Tibial nerve (tissue), 4 donors: ENCODE results near the gene SLC24A3.

Experiments
- EP300 ChIP-seq, 2 donors: sonication (generic); formaldehyde crosslinking; IDR thresholded peaks; one replicate each; pipeline ENCODE4 v1.6.1; 2017; ENCODE audit warnings: antibody characterized with exemption in 2 of 2, mild to moderate bottlenecking in 1 of 2
- POLR2A ChIP-seq, 2 donors: fragments of 450-650 bp; IDR thresholded peaks; one replicate each; pipeline ENCODE4 v1.6.1; 2017; ENCODE audit warnings: antibody characterized with exemption in 2 of 2, mild to moderate bottlenecking in 2 of 2, moderate library complexity in 2 of 2
- TF ChIP-seq, protein P1 (sequence below), 5 experiments: fragments of 200-600 bp in 3 of 5; fragments of 450-650 bp in 2 of 5; sonication (generic) in 3 of 5; IDR thresholded peaks; one replicate each; pipeline ENCODE4 v1.5.1; 2016 to 2019; ENCODE audit warnings: antibody characterized with exemption in 5 of 5, mild to moderate bottlenecking in 3 of 5, moderate library complexity in 2 of 5

DNA sequence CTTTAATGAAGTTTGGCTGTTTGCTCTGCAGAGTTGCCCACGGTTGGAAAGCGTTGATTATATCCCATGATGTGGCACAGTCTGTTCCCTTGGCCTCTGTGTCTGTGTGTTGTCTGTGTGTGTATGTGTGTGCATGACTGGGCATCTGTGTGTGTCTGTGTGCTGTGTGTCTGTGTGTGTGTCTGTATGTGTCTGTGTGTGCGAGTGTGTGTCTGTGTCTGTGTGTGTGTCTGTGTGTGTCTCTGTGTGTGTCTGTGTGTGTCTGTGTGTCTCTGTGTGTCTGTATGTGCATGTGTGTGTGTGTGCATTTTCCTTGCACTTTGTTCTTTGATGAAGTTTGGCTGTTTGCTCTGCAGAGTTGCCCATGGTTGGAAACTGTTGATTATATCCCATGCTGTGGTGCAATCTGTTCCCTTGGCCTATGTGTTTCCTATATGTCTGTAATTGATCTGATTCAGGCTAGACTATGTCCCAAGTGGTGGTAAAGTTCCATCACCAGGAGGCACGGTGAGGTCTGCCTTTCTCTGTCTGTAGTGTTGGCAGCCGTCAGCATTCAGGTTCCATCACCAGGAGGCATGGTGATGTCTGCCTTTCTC is 467.6 kb downstream of the SLC24A3 start:
- TF ChIP-seq, protein P1, sequence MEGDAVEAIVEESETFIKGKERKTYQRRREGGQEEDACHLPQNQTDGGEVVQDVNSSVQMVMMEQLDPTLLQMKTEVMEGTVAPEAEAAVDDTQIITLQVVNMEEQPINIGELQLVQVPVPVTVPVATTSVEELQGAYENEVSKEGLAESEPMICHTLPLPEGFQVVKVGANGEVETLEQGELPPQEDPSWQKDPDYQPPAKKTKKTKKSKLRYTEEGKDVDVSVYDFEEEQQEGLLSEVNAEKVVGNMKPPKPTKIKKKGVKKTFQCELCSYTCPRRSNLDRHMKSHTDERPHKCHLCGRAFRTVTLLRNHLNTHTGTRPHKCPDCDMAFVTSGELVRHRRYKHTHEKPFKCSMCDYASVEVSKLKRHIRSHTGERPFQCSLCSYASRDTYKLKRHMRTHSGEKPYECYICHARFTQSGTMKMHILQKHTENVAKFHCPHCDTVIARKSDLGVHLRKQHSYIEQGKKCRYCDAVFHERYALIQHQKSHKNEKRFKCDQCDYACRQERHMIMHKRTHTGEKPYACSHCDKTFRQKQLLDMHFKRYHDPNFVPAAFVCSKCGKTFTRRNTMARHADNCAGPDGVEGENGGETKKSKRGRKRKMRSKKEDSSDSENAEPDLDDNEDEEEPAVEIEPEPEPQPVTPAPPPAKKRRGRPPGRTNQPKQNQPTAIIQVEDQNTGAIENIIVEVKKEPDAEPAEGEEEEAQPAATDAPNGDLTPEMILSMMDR (IDR thresholded peaks at IDR 0.05): no peak
- TF ChIP-seq POLR2A (IDR thresholded peaks at IDR 0.05): no peak
- no peak for TF ChIP-seq EP300 (IDR thresholded peaks at IDR 0.05)
